GM12878 (cell line): ENCODE measurements around the gene RGL4. TPM values are rescaled to one million over a fixed set of nuclear protein-coding genes. Genes with fewer than 3 reads are reported as not detected.

ENCODE experiments used
- EZH2 ChIP-seq: IDR thresholded peaks from 2 replicates; pipeline ENCODE4 v1.6.1; 2012; ENCODE audit warnings: low read depth, mild to moderate bottlenecking, control low read depth, inconsistent platforms, low read length, borderline replicate concordance; ENCODE audit not compliant: control insufficient read depth
- HDAC2 ChIP-seq: fragments of 200-600 bp; sonication (generic); IDR thresholded peaks from 2 replicates; pipeline ENCODE4 v1.6.1; 2017
- KLF5 ChIP-seq: fragments of 450-650 bp; IDR thresholded peaks from 2 replicates; pipeline ENCODE4 v1.6.1; 2014; ENCODE audit warnings: mild to moderate bottlenecking; ENCODE audit not compliant: partially characterized antibody
- SPI1 ChIP-seq: IDR thresholded peaks from 2 replicates; pipeline ENCODE4 v1.6.1; 2011; ENCODE audit warnings: low read depth, mild to moderate bottlenecking, low read length, moderate library complexity, borderline replicate concordance; ENCODE audit not compliant: insufficient read depth
- YBX1 ChIP-seq: fragments of 450-650 bp; IDR thresholded peaks from 2 replicates; pipeline ENCODE4 v1.6.1; 2016; ENCODE audit warnings: antibody characterized with exemption
- polyA plus RNA-seq, 11 experiments: library from polyadenylated mRNA; depleted of rRNA in 4 of 11; unstranded in 6 of 11; stranded (reverse) in 5 of 11; fragments of >200 nt; fragmentation: Nextera tagmentation in 4 of 11; fragmentation: Illumina TruSeq in 1 of 11; extraction: Ambion mirVana in 4 of 11; extraction: Trizol in 1 of 11; gene quantifications; 1 replicate in 1 of 11; 2 replicates in 10 of 11; pipeline versions ENCODE4 v1.2.1 to v1.2.3, GENCODE V29; 2011 to 2016; ENCODE audit warnings: inconsistent platforms in 2 of 11, missing spikeins in 2 of 11, low read depth in 1 of 11
- total RNA-seq, 4 experiments: library from RNA; depleted of rRNA in 3 of 4; stranded (reverse); fragments of >200 nt in 3 of 4; fragmentation: Illumina TruSeq in 1 of 4; extraction: Trizol in 1 of 4; gene quantifications; 2 replicates each; pipeline versions ENCODE4 v1.2.1 to v1.2.3, GENCODE V29; 2013 to 2021
- TF ChIP-seq, protein P1 (sequence below): IDR thresholded peaks from 2 replicates; pipeline ENCODE4 v1.6.1; 2011; ENCODE audit warnings: borderline replicate concordance, low read depth, mild to moderate bottlenecking, moderate library complexity, mixed read lengths, low read length; ENCODE audit not compliant: insufficient read depth; ENCODE audit errors: extremely low read length
- TF ChIP-seq, protein P2 (sequence below): fragments of 450-650 bp; IDR thresholded peaks from 2 replicates; pipeline ENCODE4 v1.6.1; 2017; ENCODE audit warnings: mild to moderate bottlenecking, moderate library complexity
- TF ChIP-seq, protein P3 (sequence below): fragments of 450-650 bp; IDR thresholded peaks from 2 replicates; pipeline ENCODE4 v1.6.1; 2017; ENCODE audit warnings: low read depth, mild to moderate bottlenecking, moderate library complexity

The RGL4 gene
- total and polyA plus RNA-seq, 10 of the 15 experiments (the other 5 are each of a cell fraction or from before 2014, with no cell fraction given) = 1.4 to 9.0 (median 2.0) TPM; not detected in 1

DNA sequence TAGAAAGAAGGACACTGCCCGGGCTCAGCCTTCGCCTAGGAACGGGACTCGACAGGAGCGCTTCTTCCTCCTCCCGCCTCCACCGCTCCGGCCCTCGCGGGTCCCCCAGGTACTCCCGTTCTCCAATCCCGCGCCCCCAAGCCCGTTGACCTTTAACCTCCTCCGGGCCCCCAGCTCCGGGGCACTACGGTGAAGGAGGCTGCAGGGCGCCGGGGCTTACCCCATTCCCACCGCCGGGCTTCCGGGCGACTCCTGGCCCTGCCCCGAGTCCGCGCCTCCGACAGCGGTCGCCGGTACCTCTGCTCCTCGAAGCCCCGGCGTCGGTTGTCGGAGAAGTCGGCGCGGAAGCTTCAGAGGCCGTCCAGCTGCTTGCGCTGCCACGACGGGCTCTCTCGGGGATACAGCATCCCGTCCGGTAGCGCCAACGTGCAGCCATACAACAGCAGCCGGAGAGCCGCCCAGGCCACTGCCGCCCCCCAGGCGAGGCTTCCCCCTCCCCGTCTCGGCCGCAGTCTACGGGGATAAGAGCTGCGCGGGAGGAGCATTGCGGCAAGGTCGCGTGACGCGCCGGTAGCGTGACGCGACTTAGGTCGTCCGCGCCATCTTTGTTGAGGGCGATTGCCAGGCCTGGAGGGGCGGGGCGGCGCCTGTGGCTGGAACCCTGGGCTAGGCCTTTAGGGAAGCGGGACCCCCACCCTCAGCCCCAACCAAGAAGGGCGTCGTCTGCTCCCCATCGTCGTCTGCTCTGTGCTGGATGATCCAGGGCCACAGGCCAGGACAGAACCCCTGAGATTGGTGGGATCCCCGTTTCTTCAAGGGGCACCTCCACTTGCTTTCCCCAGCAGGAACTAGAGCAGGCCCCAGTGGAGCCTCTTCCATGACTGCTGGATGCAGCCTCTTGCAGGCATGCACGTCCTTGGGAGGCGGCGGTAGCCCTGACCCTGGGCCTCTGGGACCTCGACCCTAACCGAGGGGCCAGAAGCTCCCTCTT is 26.3 kb downstream of the RGL4 start (continued):
- TF ChIP-seq SPI1 (0 out of 2 replicates have a peak, but pooled peaks have one; percentile 25), EZH2 (no peak), YBX1 (no peak), KLF5 (peak; percentile 56), HDAC2 (no peak)
- TF ChIP-seq, protein P1, sequence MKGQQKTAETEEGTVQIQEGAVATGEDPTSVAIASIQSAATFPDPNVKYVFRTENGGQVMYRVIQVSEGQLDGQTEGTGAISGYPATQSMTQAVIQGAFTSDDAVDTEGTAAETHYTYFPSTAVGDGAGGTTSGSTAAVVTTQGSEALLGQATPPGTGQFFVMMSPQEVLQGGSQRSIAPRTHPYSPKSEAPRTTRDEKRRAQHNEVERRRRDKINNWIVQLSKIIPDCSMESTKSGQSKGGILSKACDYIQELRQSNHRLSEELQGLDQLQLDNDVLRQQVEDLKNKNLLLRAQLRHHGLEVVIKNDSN = peak; percentile 95
- TF ChIP-seq, protein P2, sequence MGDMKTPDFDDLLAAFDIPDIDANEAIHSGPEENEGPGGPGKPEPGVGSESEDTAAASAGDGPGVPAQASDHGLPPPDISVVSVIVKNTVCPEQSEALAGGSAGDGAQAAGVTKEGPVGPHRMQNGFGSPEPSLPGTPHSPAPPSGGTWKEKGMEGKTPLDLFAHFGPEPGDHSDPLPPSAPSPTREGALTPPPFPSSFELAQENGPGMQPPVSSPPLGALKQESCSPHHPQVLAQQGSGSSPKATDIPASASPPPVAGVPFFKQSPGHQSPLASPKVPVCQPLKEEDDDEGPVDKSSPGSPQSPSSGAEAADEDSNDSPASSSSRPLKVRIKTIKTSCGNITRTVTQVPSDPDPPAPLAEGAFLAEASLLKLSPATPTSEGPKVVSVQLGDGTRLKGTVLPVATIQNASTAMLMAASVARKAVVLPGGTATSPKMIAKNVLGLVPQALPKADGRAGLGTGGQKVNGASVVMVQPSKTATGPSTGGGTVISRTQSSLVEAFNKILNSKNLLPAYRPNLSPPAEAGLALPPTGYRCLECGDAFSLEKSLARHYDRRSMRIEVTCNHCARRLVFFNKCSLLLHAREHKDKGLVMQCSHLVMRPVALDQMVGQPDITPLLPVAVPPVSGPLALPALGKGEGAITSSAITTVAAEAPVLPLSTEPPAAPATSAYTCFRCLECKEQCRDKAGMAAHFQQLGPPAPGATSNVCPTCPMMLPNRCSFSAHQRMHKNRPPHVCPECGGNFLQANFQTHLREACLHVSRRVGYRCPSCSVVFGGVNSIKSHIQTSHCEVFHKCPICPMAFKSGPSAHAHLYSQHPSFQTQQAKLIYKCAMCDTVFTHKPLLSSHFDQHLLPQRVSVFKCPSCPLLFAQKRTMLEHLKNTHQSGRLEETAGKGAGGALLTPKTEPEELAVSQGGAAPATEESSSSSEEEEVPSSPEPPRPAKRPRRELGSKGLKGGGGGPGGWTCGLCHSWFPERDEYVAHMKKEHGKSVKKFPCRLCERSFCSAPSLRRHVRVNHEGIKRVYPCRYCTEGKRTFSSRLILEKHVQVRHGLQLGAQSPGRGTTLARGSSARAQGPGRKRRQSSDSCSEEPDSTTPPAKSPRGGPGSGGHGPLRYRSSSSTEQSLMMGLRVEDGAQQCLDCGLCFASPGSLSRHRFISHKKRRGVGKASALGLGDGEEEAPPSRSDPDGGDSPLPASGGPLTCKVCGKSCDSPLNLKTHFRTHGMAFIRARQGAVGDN = peak; percentile 66; the same call in 1 of the 2 replicates
- TF ChIP-seq, protein P3, sequence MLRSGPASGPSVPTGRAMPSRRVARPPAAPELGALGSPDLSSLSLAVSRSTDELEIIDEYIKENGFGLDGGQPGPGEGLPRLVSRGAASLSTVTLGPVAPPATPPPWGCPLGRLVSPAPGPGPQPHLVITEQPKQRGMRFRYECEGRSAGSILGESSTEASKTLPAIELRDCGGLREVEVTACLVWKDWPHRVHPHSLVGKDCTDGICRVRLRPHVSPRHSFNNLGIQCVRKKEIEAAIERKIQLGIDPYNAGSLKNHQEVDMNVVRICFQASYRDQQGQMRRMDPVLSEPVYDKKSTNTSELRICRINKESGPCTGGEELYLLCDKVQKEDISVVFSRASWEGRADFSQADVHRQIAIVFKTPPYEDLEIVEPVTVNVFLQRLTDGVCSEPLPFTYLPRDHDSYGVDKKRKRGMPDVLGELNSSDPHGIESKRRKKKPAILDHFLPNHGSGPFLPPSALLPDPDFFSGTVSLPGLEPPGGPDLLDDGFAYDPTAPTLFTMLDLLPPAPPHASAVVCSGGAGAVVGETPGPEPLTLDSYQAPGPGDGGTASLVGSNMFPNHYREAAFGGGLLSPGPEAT = peak; percentile 70
